Amniotic stem cell (primary cell): ENCODE results near the gene KDM4B.

Experiments used
- DNase-seq: peaks from one replicate; lab custom pipeline; 2025; lab: John Stamatoyannopoulos, UW

KDM4B gene

GRCh38 chr19:5051619-5052018 lies 82.7 kb downstream of the KDM4B start:
- no peak for DNase-seq

DNA sequence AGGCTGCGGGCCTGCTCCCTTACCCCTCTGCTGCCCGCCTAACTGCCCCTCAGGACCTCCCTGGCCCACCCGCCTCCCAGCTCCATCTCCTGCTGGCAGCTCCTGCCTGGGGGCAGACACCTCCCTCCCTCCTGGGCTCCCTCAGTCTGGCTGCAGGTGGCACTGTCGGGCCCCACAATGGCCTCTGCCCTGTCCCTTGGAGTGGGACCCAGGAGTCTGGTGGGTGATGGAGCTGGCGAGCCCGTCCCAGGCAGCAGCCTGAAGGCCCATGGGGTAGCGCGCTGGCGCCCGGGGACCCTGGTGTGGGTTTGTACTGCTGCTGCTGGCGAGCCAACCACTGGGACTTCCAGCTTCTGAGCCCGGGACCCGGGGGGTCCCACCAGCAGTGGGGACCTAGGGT lies 83.6 kb downstream of the KDM4B start:
- DNase-seq = no peak

GRCh38 chr19:5052945-5053485 lies 84.1 kb downstream of the KDM4B start:
- DNase-seq = no peak

DNA sequence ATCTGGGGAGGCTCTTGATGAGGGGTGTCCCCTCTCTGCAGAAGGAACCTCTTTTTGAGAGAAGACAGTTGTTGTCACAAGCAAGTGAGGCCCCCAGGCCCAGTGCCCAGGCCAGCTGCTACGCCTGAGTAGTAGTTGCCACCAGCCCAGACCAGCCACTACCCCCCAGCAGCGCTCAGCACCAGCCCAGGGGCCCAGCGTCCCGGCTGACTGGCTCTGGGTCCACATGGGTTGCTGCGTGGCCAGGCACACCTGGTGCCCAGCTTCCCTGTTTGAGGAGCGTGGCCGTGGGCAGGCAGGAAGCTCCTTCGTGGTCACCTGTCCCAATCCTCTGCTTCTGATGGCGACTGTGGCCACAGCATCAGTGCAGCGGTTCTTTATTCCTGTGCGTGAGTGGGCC lies 84.7 kb downstream of the KDM4B start:
- no peak for DNase-seq

- no peak for DNase-seq
Observed at GRCh38 chr19:5054551-5055456, 85.9 kb downstream of the KDM4B start.

GRCh38 chr19:5055457-5055776 lies 86.5 kb downstream of the KDM4B start:
- no peak for DNase-seq

- no peak for DNase-seq
Observed at GRCh38 chr19:5057860-5058259, 88.9 kb downstream of the KDM4B start.

- DNase-seq = no peak
Observed at GRCh38 chr19:5058521-5059212, 89.8 kb downstream of the KDM4B start.

DNA sequence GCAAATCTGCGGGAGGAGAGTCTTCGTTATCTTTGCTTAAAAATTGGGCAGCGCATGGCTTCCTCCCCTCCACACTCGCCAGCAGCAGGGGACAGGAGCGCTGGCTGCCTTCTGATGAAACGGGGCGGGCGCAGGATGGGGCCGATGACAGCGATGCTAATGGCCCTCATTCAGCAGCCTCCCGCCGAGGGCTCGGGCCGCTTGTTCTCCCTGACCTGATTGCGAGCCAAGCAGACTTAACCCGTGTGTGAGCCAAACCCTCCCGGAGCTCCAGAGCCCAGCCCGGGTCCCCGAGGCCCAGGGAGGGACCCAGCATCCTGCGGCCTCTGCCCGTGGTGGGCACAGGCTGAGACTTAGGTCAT lies 90.3 kb downstream of the KDM4B start:
- no peak for DNase-seq

DNA sequence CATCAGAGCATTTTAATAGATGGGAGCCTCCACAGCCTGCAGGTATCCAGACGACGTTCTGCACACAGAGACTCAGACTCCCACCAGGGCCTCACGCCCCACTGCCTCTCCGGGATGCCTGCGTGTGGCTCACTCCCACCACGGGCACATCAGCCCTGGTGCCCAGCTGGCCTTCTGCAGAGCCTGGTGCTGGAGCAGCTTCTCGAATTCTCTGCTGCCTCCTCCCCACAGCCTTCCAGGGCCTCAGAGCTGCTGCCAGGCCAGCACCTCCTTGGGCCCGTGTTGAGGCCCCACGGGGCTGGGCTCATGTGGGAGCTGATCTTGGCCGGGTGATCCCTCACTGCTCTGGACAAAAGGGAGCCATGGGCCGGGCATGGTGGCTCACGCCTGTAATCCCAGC lies 90.9 kb downstream of the KDM4B start:
- DNase-seq = no peak

GRCh38 chr19:5062195-5062594 lies 93.3 kb downstream of the KDM4B start:
- no peak for DNase-seq

DNA sequence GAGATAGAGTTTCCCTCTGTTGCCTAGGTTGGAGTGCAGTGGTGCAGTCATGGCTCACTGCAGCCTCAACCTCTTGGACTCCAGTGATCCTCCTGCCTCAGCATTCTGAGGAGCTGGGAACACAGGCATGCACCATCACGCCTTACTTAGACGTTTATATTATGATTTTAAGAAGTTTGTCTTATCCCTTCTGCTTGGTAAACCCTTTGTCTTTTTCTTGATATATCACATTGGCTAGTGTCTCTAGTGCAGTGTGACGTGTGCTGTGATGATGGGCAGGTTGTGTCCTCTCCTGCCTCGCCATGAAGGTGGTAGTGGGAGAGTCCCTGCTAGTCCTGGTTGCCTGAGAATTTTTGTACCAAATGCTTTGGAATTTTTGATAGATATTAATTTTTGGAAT lies 93.9 kb downstream of the KDM4B start:
- no peak for DNase-seq

DNA sequence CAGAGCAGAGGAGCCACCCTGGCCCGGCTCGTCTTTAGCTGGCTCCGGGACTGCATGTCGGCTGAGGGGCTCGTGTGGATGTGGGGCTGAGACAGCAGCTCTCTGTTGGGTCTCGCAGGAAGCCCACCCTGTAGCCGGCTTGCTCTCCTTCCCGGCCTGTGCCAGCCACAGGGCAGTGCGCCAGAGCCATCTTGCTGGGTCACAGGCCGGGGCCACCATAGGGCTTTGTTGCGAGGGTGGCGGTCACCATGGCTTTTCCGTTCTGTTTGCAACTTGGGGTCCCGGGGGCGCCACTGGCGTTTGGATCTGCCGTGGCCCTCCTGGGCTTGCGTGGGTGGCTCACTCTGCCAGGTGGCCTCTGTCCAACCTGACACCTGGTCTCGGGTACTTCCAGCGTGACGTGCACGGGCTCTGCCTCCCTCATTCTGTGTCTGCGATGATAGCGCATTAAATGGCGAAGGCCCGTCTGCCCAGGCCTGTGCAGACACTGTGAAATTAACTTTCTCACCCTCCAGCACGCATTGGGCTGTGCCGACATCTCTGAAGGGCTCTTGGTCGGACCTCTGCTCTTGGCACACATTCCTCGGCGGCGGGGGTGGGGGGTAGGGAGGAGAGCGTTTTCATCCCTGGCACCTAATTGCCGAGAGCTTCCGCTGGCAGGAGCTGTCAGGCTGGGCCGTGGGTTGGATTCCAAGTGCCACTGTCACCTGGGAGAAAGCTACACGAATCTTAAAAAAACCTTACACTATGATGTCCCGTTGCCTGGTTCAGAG lies 95.1 kb downstream of the KDM4B start:
- no peak for DNase-seq

- no peak for DNase-seq
Observed at GRCh38 chr19:5064896-5065295, 96.0 kb downstream of the KDM4B start.

- no peak for DNase-seq
Observed at GRCh38 chr19:5065663-5066093, 96.8 kb downstream of the KDM4B start.

DNA sequence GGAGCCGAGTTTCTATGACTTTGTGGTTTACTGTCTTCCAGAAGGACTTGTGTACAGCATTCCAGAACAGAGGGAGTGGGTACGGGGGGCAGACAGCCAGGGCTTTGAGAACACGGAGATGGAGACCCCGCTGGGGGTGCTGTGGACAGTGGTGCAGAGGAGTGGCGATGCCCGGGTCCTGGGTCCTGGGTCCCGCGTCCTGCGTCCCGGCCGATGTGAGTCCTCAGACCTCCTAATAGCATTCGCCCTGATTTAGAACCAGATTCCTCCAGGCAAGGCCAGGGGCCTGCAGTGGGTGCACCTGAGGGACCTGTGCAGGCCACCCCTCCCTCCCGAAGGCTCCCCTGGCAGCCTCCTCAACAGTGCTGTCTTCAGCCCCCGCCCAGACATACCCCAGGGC lies 97.9 kb downstream of the KDM4B start:
- DNase-seq = no peak

- no peak for DNase-seq
Observed at GRCh38 chr19:5067678-5068077, 98.8 kb downstream of the KDM4B start.

- DNase-seq = no peak
Observed at GRCh38 chr19:5068233-5069072, 99.5 kb downstream of the KDM4B start.

DNA sequence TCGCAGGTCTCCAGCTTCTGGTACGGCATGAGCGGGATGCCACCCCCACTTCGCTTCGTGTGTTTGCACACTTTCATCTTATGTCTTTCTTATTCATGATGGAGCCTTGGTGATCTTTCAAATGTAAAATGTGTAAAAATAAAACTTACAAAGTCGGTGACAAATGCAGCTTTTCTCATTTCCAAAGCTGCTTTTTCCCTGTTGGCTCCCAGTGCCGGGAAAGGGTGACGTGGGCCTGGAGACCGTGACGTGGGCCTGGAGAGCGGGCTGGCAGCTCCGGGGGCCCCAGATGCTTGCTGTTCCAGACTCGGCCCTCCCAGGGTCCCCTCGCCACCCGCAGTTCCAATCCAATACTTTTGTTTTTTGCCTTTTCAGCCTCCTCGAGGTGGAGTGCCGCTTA lies 101.4 kb downstream of the KDM4B start:
- no peak for DNase-seq

DNA sequence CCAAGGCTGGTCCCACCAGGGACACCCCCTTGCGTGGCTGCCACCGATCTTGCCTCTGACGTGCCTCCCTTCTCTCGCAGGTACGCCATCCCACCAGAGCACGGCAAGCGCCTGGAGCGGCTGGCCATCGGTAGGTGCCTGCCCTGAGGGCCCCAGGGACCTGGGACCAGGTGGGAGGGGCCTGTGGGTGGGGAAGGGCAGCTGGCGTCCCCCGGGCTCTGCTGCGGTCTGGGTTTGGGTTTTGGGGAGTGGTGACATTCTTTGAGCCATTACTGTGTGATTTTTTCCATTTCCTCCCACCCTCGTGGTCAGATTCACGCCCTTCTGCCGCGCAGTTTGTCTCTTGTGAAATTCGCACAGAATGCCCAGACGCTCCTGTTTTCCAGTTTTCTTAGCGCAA lies 102.0 kb downstream of the KDM4B start:
- no peak for DNase-seq

DNA sequence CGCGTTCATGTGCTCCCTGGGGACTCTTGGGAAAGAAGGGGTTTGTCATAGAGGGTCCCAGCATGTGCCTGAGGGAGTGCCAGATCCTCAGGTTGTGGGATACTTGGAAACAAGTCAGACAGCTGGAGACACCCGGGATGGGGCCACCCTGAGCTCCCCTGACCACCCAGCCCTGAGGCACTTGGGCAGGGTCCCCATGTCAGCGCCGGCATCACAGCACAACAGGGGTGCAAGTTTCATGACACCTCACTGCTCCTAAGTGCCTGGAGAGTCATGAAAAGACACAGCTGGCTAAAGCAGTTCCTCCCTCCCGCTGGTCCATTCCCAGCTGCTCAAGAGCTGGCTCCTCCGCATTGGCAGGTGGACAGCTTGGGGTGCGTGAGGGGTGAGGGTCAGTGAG lies 102.7 kb downstream of the KDM4B start:
- no peak for DNase-seq

GRCh38 chr19:5072115-5072514 lies 103.2 kb downstream of the KDM4B start:
- DNase-seq = no peak
